PC-9 (cell line): ENCODE measurements around the gene PTPRD.

Source experiments
- EZH2 ChIP-seq: fragments of 200-600 bp; sonication (generic); IDR thresholded peaks from 2 replicates; pipeline ENCODE4 v1.8.0; 2017; ENCODE audit warnings: antibody characterized with exemption, low read depth
- TF ChIP-seq, protein P1 (sequence below): fragments of 200-600 bp; sonication (generic); conservative IDR thresholded peaks from 2 replicates; pipeline ENCODE4 v1.6.1; 2017; ENCODE audit warnings: mixed run types, antibody characterized with exemption, mild to moderate bottlenecking, moderate library complexity

DNA sequence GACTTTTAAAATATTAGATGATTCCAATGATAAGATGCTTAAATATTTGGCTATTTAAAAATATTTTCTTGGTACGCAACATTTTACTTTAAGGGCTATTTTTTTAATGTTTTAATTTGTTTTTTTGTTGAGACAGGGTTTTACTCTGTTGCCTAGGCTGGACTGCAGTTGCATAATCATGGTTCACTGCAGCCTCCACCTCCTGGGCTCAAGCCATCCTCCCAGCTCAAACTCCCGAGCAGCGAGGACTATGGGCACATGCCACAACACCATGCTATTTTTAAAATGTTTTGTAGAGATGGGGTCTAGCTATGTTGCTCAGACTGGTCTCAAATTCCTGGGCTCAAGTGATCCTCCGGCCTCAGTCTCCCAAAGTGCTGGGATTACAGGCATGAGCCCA lies 1963.0 kb downstream of the PTPRD start:
- TF ChIP-seq, protein P1, sequence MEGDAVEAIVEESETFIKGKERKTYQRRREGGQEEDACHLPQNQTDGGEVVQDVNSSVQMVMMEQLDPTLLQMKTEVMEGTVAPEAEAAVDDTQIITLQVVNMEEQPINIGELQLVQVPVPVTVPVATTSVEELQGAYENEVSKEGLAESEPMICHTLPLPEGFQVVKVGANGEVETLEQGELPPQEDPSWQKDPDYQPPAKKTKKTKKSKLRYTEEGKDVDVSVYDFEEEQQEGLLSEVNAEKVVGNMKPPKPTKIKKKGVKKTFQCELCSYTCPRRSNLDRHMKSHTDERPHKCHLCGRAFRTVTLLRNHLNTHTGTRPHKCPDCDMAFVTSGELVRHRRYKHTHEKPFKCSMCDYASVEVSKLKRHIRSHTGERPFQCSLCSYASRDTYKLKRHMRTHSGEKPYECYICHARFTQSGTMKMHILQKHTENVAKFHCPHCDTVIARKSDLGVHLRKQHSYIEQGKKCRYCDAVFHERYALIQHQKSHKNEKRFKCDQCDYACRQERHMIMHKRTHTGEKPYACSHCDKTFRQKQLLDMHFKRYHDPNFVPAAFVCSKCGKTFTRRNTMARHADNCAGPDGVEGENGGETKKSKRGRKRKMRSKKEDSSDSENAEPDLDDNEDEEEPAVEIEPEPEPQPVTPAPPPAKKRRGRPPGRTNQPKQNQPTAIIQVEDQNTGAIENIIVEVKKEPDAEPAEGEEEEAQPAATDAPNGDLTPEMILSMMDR = no peak
- no peak for TF ChIP-seq EZH2
